NCI-H1694 treated with DMSO at 0.1 percent for 48 hours (cell line): ENCODE measurements around the gene KHDC1.
"Not testable (repeated sequence)": the region's sequence is repeated elsewhere in the genome, so short reads cannot be mapped to it uniquely, and the experiment has no call there.

Source experiments
- DNase-seq: peaks from one replicate; lab custom pipeline; 2025; lab: John Stamatoyannopoulos, UW

KHDC1 gene

GRCh38 chr6:73250016-73250415 is 13.0 kb downstream of the KHDC1 start:
- no peak for DNase-seq

GRCh38 chr6:73248192-73248903 is 14.6 kb downstream of the KHDC1 start:
- DNase-seq: no peak

- no peak for DNase-seq
These were observed 21.0 kb downstream of the KHDC1 start for GRCh38 chr6:73242001-73242400.

GRCh38 chr6:73240730-73241129 is 22.3 kb downstream of the KHDC1 start:
- no peak for DNase-seq

- DNase-seq: no peak
These were observed 26.7 kb downstream of the KHDC1 start for GRCh38 chr6:73236144-73236750.

GRCh38 chr6:73234733-73235132 is 28.3 kb downstream of the KHDC1 start:
- DNase-seq: no peak

GRCh38 chr6:73233971-73234370 is 29.0 kb downstream of the KHDC1 start:
- not testable (repeated sequence) for DNase-seq

GRCh38 chr6:73233048-73233447 is 29.9 kb downstream of the KHDC1 start:
- no peak for DNase-seq

- no peak for DNase-seq
These were observed 31.0 kb downstream of the KHDC1 start for GRCh38 chr6:73231986-73232391.

- DNase-seq: no peak
These were observed 35.3 kb downstream of the KHDC1 start for GRCh38 chr6:73227606-73228255.

- no peak for DNase-seq
These were observed 37.6 kb downstream of the KHDC1 start, which contains the start of gene KHDC1L for GRCh38 chr6:73225396-73225795. KHDC1L (minus strand) TSS chr6:73225496; CDS start chr6:73225408, 88 bp downstream.

- DNase-seq: no peak
These were observed 46.1 kb downstream of the KHDC1 start for GRCh38 chr6:73216859-73217258.

GRCh38 chr6:73209117-73209516 is 53.9 kb downstream of the KHDC1 start:
- DNase-seq: no peak

- no peak for DNase-seq
These were observed 55.7 kb downstream of the KHDC1 start for GRCh38 chr6:73207221-73207837.

GRCh38 chr6:73204252-73204651 is 58.7 kb downstream of the KHDC1 start:
- no peak for DNase-seq

GRCh38 chr6:73203098-73203497 is 59.9 kb downstream of the KHDC1 start:
- DNase-seq: no peak

- no peak for DNase-seq
These were observed 62.3 kb downstream of the KHDC1 start for GRCh38 chr6:73200735-73201134.

- no peak for DNase-seq
These were observed 62.7 kb downstream of the KHDC1 start for GRCh38 chr6:73200247-73200646.

GRCh38 chr6:73194744-73195143 is 68.3 kb downstream of the KHDC1 start:
- no peak for DNase-seq

GRCh38 chr6:73193302-73193701 is 69.7 kb downstream of the KHDC1 start:
- DNase-seq: not testable (repeated sequence)
